ENCODE measurements around the gene PITPNM3.
A peak's percentile ranks its signal among the peaks of the same experiment; 100 is the strongest.

PITPNM3 gene

GRCh38 chr17:6569370-6570285 is 13.3 kb upstream of the PITPNM3 start:
- no peaks in the 10 kb centered on the region for H3K36me3 Mint-ChIP-seq
- no peak overlapping the region for H3K4me3 Mint-ChIP-seq
- DNase-seq = no peak
- CTCF ChIA-PET = no interaction called here
- H3K9me3 Mint-ChIP-seq = no peaks in the 10 kb centered on the region
- no peak overlapping the region for H3K27ac Mint-ChIP-seq
- no peaks in the 10 kb centered on the region for H3K4me1 Mint-ChIP-seq
- peaks cover 7% of the 10 kb centered on the region for H3K27me3 Mint-ChIP-seq

- Mint-ChIP-seq H3K4me1 (no peaks in the 10 kb centered on the region), H3K27ac (no peak overlapping the region), H3K36me3 (no peaks in the 10 kb centered on the region), H3K4me3 (no peak overlapping the region), H3K27me3 (peaks cover 12% of the 10 kb centered on the region), H3K9me3 (no peaks in the 10 kb centered on the region)
- no peak for DNase-seq
- CTCF ChIA-PET = no interaction called here
Observed at GRCh38 chr17:6568184-6568758, 11.9 kb upstream of the PITPNM3 start.

- CTCF ChIA-PET = no interaction called here
- Mint-ChIP-seq H3K36me3 (no peaks in the 10 kb centered on the region), H3K27ac (no peak overlapping the region), H3K4me1 (no peaks in the 10 kb centered on the region), H3K4me3 (no peak overlapping the region), H3K27me3 (peaks cover 12% of the 10 kb centered on the region), H3K9me3 (no peaks in the 10 kb centered on the region)
- DNase-seq = no peak
Observed at GRCh38 chr17:6567528-6568183, 11.3 kb upstream of the PITPNM3 start.

GRCh38 chr17:6561446-6561845 is 5.1 kb upstream of the PITPNM3 start:
- DNase-seq = no peak

GRCh38 chr17:6560496-6560895 is 4.1 kb upstream of the PITPNM3 start:
- no peak overlapping the region for H3K27ac Mint-ChIP-seq
- DNase-seq = no peak
- H3K36me3 Mint-ChIP-seq = no peaks in the 10 kb centered on the region
- H3K4me1 Mint-ChIP-seq = peaks cover under 1% of the 10 kb centered on the region
- CTCF ChIA-PET = no interaction called here
- H3K9me3 Mint-ChIP-seq = no peaks in the 10 kb centered on the region
- H3K4me3 Mint-ChIP-seq = no peak overlapping the region
- H3K27me3 Mint-ChIP-seq = peaks cover 67% of the 10 kb centered on the region

More at GRCh38 chr17:6561446-6561845, 5.1 kb upstream of the PITPNM3 start:
- Mint-ChIP-seq H3K36me3 (no peaks in the 10 kb centered on the region), H3K4me3 (no peak overlapping the region), H3K27me3 (peaks cover 61% of the 10 kb centered on the region), H3K4me1 (no peaks in the 10 kb centered on the region), H3K27ac (no peak overlapping the region), H3K9me3 (no peaks in the 10 kb centered on the region)
- CTCF ChIA-PET = no interaction called here

GRCh38 chr17:6559753-6560215 is 3.4 kb upstream of the PITPNM3 start:
- no peaks in the 10 kb centered on the region for H3K9me3 Mint-ChIP-seq
- no peak overlapping the region for H3K27ac Mint-ChIP-seq
- no peak for DNase-seq
- no peak overlapping the region for H3K4me3 Mint-ChIP-seq
- peaks cover 74% of the 10 kb centered on the region for H3K27me3 Mint-ChIP-seq
- CTCF ChIA-PET = no interaction called here
- H3K4me1 Mint-ChIP-seq = peaks cover 6% of the 10 kb centered on the region
- peaks cover 2% of the 10 kb centered on the region for H3K36me3 Mint-ChIP-seq

GRCh38 chr17:6558932-6559752 is 2.8 kb upstream of the PITPNM3 start:
- H3K27me3 Mint-ChIP-seq = peaks cover 78% of the 10 kb centered on the region
- no peaks in the 10 kb centered on the region for H3K9me3 Mint-ChIP-seq
- CTCF ChIA-PET = no interaction called here
- peaks cover 7% of the 10 kb centered on the region for H3K4me1 Mint-ChIP-seq
- no peak overlapping the region for H3K27ac Mint-ChIP-seq
- no peak for DNase-seq
- peaks cover 2% of the 10 kb centered on the region for H3K36me3 Mint-ChIP-seq
- no peak overlapping the region for H3K4me3 Mint-ChIP-seq

- Mint-ChIP-seq H3K27ac (no peak overlapping the region), H3K27me3 (peaks cover 84% of the 10 kb centered on the region), H3K4me3 (no peak overlapping the region), H3K36me3 (peaks cover 2% of the 10 kb centered on the region), H3K4me1 (peaks cover 7% of the 10 kb centered on the region), H3K9me3 (no peaks in the 10 kb centered on the region)
- DNase-seq = no peak
- CTCF ChIA-PET = interaction anchor here (0.6 kb wide), 1 partner anchor 364 kb away, joined by 3 read pairs; no protein-coding TSS in a partner anchor
Observed at GRCh38 chr17:6558276-6558675, 1.9 kb upstream of the PITPNM3 start.

GRCh38 chr17:6557040-6557438 is 684 bp upstream of the PITPNM3 start:
- CTCF ChIA-PET = no interaction called here
- Mint-ChIP-seq H3K4me3 (peak overlapping the region; percentile 33), H3K9me3 (no peaks in the 10 kb centered on the region), H3K27ac (no peak overlapping the region), H3K36me3 (peaks cover 2% of the 10 kb centered on the region), H3K27me3 (peaks cover 93% of the 10 kb centered on the region), H3K4me1 (peaks cover 7% of the 10 kb centered on the region)
- DNase-seq = no peak

- Mint-ChIP-seq H3K36me3 (peaks cover 2% of the 10 kb centered on the region), H3K27ac (no peak overlapping the region), H3K27me3 (peaks cover 87% of the 10 kb centered on the region), H3K4me3 (peak overlapping the region; percentile 47), H3K9me3 (no peaks in the 10 kb centered on the region), H3K4me1 (peaks cover 7% of the 10 kb centered on the region)
- CTCF ChIA-PET = interaction anchor here (1.2 kb wide), 1 partner anchor 82 kb away, joined by 4 read pairs; no protein-coding TSS in a partner anchor
- DNase-seq = no peak
Observed at GRCh38 chr17:6555331-6556120, 829 bp downstream of the PITPNM3 start.

GRCh38 chr17:6554871-6555330 is 1.5 kb downstream of the PITPNM3 start:
- DNase-seq = no peak
- peaks cover 2% of the 10 kb centered on the region for H3K36me3 Mint-ChIP-seq
- no peaks in the 10 kb centered on the region for H3K9me3 Mint-ChIP-seq
- no peak overlapping the region for H3K27ac Mint-ChIP-seq
- peak overlapping the region; percentile 31 for H3K4me3 Mint-ChIP-seq
- CTCF ChIA-PET = interaction anchor here (1.2 kb wide), 1 partner anchor 82 kb away, joined by 4 read pairs; no protein-coding TSS in a partner anchor
- peaks cover 7% of the 10 kb centered on the region for H3K4me1 Mint-ChIP-seq
- peaks cover 86% of the 10 kb centered on the region for H3K27me3 Mint-ChIP-seq

- Mint-ChIP-seq H3K4me1 (peaks cover 7% of the 10 kb centered on the region), H3K27me3 (peaks cover 85% of the 10 kb centered on the region), H3K9me3 (no peaks in the 10 kb centered on the region), H3K36me3 (peaks cover 2% of the 10 kb centered on the region), H3K4me3 (no peak overlapping the region), H3K27ac (no peak overlapping the region)
- DNase-seq = no peak
- CTCF ChIA-PET = interaction anchor here (1.2 kb wide), 1 partner anchor 81 kb away, joined by 4 read pairs; no protein-coding TSS in a partner anchor
Observed at GRCh38 chr17:6554342-6554741, 2.0 kb downstream of the PITPNM3 start.

All from activated naive CD4-positive, alpha-beta T cell treated with anti-CD3 and anti-CD28 coated beads, Interleukin-2, amount 10 ng/mL, durations not matched to agents 7 days and 5 days (primary cell).